Measurements from ENCODE around the gene UAP1.

- TF ChIP-seq ZBTB7A (IDR thresholded peaks at IDR 0.05; ENCODE audit: low read depth) = no peak
- no peak for TF ChIP-seq YY1 (IDR thresholded peaks at IDR 0.05; ENCODE audit: low read depth)
- no peak for TF ChIP-seq TAF1 (IDR thresholded peaks at IDR 0.05; ENCODE audit: low read depth)
- TF ChIP-seq RAD21 (IDR thresholded peaks at IDR 0.05; ENCODE audit: low read depth) = no peak
- no peak for TF ChIP-seq NFIC (IDR thresholded peaks at IDR 0.05)
- no peak for TF ChIP-seq CREB1 (IDR thresholded peaks at IDR 0.05; ENCODE audit: low read depth)
- TF ChIP-seq TCF12 (IDR thresholded peaks at IDR 0.05; ENCODE audit: low read depth) = no peak
- TF ChIP-seq REST (IDR thresholded peaks at IDR 0.05; ENCODE audit: low read depth) = no peak
- no peak for TF ChIP-seq MAX (IDR thresholded peaks at IDR 0.05)
These were observed 37.9 kb downstream of the UAP1 start for GRCh38 chr1:162599451-162599850.

Data from Ishikawa (cell line).